ENCODE data around the gene NEUROD1. TPM values are rescaled to one million over a fixed set of nuclear protein-coding genes. Genes with fewer than 3 reads are reported as not detected.
A peak's percentile ranks its signal among the peaks of the same experiment; 100 is the strongest.

Gene NEUROD1
- total RNA-seq, 1 donor: not detected

DNA sequence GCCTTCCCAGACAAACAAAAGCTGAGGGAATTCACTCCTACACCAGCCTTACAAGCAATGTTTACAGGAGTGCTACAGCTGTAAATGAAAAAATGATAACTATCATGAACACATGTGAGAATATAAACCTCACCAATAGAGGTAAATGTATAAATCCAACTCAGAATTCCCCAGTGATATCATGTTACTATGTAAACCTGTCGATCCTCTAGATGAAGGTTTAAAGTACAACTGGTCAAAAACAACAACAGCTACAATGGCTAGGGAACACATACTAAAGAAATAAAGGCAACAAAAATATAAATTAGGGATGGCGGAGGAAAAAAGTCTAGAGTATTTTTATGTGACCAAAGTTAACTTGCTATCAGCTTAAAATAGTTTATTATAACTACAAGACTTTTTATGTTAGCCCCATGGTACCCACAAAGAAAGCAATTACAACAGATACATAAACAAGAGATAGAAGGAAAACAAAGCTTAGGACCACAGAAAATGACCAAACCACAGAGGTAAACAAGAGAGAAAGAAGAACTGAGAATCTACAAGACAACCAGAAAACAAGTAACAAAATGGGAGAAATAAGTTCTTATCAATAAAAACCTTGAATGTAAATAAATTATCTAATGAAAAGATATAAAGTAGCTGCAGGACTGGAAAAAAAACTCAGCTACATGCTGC is 31.7 kb downstream of the NEUROD1 start:
- Histone ChIP-seq H4K20me1 (ENCODE audit: insufficient read depth, low read length) (no peaks in the 10 kb centered on the region), H3K27ac (ENCODE audit: low read depth, low read length) (no peak overlapping the region), H3K4me1 (ENCODE audit: insufficient read depth, low read length) (no peaks in the 10 kb centered on the region), H3K79me2 (ENCODE audit: insufficient read depth, low read length) (no peaks in the 10 kb centered on the region), H3K4me2 (ENCODE audit: insufficient read depth, low read length) (no peak overlapping the region), H3K27me3 (ENCODE audit: insufficient read depth, low read length) (no peaks in the 10 kb centered on the region), H3K4me3 (ENCODE audit: insufficient read depth, low read length) (no peak overlapping the region), H2AFZ (ENCODE audit: low read length) (no peak overlapping the region), H3K36me3 (ENCODE audit: insufficient read depth, low read length) (no peaks in the 10 kb centered on the region), H3K9me3 (ENCODE audit: low read depth, low read length) (no peaks in the 10 kb centered on the region)
- TF ChIP-seq, protein P1, sequence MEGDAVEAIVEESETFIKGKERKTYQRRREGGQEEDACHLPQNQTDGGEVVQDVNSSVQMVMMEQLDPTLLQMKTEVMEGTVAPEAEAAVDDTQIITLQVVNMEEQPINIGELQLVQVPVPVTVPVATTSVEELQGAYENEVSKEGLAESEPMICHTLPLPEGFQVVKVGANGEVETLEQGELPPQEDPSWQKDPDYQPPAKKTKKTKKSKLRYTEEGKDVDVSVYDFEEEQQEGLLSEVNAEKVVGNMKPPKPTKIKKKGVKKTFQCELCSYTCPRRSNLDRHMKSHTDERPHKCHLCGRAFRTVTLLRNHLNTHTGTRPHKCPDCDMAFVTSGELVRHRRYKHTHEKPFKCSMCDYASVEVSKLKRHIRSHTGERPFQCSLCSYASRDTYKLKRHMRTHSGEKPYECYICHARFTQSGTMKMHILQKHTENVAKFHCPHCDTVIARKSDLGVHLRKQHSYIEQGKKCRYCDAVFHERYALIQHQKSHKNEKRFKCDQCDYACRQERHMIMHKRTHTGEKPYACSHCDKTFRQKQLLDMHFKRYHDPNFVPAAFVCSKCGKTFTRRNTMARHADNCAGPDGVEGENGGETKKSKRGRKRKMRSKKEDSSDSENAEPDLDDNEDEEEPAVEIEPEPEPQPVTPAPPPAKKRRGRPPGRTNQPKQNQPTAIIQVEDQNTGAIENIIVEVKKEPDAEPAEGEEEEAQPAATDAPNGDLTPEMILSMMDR (IDR thresholded peaks at IDR 0.05; ENCODE audit: extremely low read depth, low read depth, low read length): no peak
- DNase-seq (ENCODE audit: insufficient read length, low spot score, missing footprints): peak; percentile 25

DNA sequence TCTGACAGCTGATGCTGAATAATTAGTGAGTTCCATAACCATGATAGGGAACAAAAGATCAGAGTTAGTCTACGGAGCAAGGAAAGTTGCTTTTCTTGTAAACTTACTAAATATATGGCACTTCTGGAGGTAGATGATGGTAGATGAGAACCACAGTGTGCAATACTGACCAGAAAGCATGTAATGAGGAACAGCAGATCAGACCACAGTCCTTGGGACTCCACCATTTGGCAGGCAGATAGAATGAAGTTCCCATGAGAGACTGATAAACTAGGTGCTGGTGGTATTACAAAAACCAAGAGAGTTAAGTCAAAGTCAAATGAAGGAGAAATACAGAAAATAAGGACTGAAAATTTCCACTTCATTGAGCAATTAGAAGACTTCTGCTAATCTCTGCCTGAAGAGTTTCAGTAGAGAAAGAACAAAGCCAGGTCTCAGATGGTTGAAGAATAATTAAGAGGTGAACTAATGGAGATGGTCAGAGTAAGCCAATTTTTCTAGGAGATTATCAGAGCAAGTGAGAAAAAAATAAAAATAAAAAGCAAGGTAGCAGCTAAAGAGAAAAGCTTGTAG is 33.8 kb downstream of the NEUROD1 start:
- DNase-seq (ENCODE audit: insufficient read length, low spot score, missing footprints): no peak
- Histone ChIP-seq H3K27ac (ENCODE audit: low read depth, low read length) (no peak overlapping the region), H3K27me3 (ENCODE audit: insufficient read depth, low read length) (no peaks in the 10 kb centered on the region), H3K9me3 (ENCODE audit: low read depth, low read length) (no peaks in the 10 kb centered on the region), H3K79me2 (ENCODE audit: insufficient read depth, low read length) (no peaks in the 10 kb centered on the region), H3K36me3 (ENCODE audit: insufficient read depth, low read length) (no peaks in the 10 kb centered on the region), H3K4me3 (ENCODE audit: insufficient read depth, low read length) (no peak overlapping the region), H4K20me1 (ENCODE audit: insufficient read depth, low read length) (no peaks in the 10 kb centered on the region), H2AFZ (ENCODE audit: low read length) (no peak overlapping the region), H3K4me1 (ENCODE audit: insufficient read depth, low read length) (no peaks in the 10 kb centered on the region), H3K4me2 (ENCODE audit: insufficient read depth, low read length) (no peak overlapping the region)
- TF ChIP-seq, protein P1 (IDR thresholded peaks at IDR 0.05; ENCODE audit: extremely low read depth, low read depth, low read length): no peak

DNA sequence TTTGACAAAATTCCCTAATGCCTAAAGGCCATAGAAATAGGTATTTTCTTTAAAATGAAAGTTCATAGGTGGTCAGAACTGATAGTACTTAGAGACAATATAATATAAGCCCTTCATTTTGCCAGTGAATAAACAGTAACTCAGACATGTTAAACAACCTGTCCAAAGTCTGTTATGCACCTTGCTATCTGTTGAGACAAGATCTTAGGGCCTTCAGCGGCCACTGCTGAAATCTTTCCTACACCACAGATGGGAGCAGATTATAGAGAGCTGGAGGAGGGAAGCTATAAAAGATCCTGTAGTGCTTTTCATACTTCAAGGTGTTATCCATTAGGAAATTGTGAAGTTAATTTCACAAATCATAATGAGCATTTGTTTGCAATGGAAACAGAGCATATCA is 37.2 kb downstream of the NEUROD1 start:
- Histone ChIP-seq H3K79me2 (ENCODE audit: insufficient read depth, low read length) (no peaks in the 10 kb centered on the region), H3K36me3 (ENCODE audit: insufficient read depth, low read length) (no peaks in the 10 kb centered on the region), H3K4me1 (ENCODE audit: insufficient read depth, low read length) (no peaks in the 10 kb centered on the region), H4K20me1 (ENCODE audit: insufficient read depth, low read length) (no peaks in the 10 kb centered on the region), H3K27ac (ENCODE audit: low read depth, low read length) (no peak overlapping the region), H2AFZ (ENCODE audit: low read length) (no peak overlapping the region), H3K27me3 (ENCODE audit: insufficient read depth, low read length) (no peaks in the 10 kb centered on the region), H3K4me2 (ENCODE audit: insufficient read depth, low read length) (no peak overlapping the region), H3K9me3 (ENCODE audit: low read depth, low read length) (no peaks in the 10 kb centered on the region), H3K4me3 (ENCODE audit: insufficient read depth, low read length) (no peak overlapping the region)
- TF ChIP-seq, protein P1 (IDR thresholded peaks at IDR 0.05; ENCODE audit: extremely low read depth, low read depth, low read length): no peak
- no peak for DNase-seq (ENCODE audit: insufficient read length, low spot score, missing footprints)

DNA sequence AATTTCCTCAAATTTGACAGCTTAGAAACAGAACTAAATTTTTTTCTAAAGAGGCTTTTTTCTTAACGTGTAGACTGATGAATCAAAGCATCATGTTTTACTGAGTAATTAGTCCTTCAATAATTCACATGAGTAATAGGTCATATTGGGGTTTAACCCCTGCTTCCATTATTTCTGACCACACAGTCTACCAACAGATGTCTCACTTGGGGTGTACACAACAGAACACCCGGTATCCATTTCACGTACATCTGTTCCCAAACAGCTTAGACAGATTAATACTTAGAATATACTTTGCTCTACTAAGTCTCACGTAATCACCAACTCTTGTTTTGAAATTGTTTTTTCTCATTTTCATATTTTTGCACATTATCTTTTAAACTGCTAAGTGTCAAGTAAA is 38.2 kb downstream of the NEUROD1 start:
- no peaks in the 10 kb centered on the region for H3K79me2 ChIP-seq (ENCODE audit: insufficient read depth, low read length)
- H3K4me3 ChIP-seq (ENCODE audit: insufficient read depth, low read length): no peak overlapping the region
- no peaks in the 10 kb centered on the region for H3K9me3 ChIP-seq (ENCODE audit: low read depth, low read length)
- TF ChIP-seq, protein P1 (IDR thresholded peaks at IDR 0.05; ENCODE audit: extremely low read depth, low read depth, low read length): no peak
- H2AFZ ChIP-seq (ENCODE audit: low read length): no peak overlapping the region
- no peak overlapping the region for H3K4me2 ChIP-seq (ENCODE audit: insufficient read depth, low read length)
- H4K20me1 ChIP-seq (ENCODE audit: insufficient read depth, low read length): no peaks in the 10 kb centered on the region
- no peak for DNase-seq (ENCODE audit: insufficient read length, low spot score, missing footprints)
- H3K4me1 ChIP-seq (ENCODE audit: insufficient read depth, low read length): no peaks in the 10 kb centered on the region
- no peaks in the 10 kb centered on the region for H3K27me3 ChIP-seq (ENCODE audit: insufficient read depth, low read length)
- H3K27ac ChIP-seq (ENCODE audit: low read depth, low read length): no peak overlapping the region
- no peaks in the 10 kb centered on the region for H3K36me3 ChIP-seq (ENCODE audit: insufficient read depth, low read length)

Data from osteoblast (primary cell).